ENCODE measurements around the gene ARHGAP36.
A peak's percentile ranks its signal among the peaks of the same experiment; 100 is the strongest.

The ARHGAP36 gene

GRCh38 chrX:131068945-131069719, 11.0 kb downstream of the ARHGAP36 start:
- no peak overlapping the region for H3K4me3 ChIP-seq (ENCODE audit: low read length)
- peak; percentile 50 for TF ChIP-seq CTCF (conservative IDR thresholded peaks at IDR 0.05; ENCODE audit: low read depth, low read length)
- DNase-seq (ENCODE audit: low read depth) = no peak

GRCh38 chrX:131072871-131073571, 14.9 kb downstream of the ARHGAP36 start:
- DNase-seq (ENCODE audit: low read depth) = no peak
- H3K4me3 ChIP-seq (ENCODE audit: low read length) = no peak overlapping the region
- TF ChIP-seq CTCF (conservative IDR thresholded peaks at IDR 0.05; ENCODE audit: low read depth, low read length) = no peak

GRCh38 chrX:131073607-131074006, 15.5 kb downstream of the ARHGAP36 start:
- no peak for DNase-seq (ENCODE audit: low read depth)
- TF ChIP-seq CTCF (conservative IDR thresholded peaks at IDR 0.05; ENCODE audit: low read depth, low read length) = no peak
- no peak overlapping the region for H3K4me3 ChIP-seq (ENCODE audit: low read length)

GRCh38 chrX:131081772-131082740, 23.9 kb downstream of the ARHGAP36 start:
- TF ChIP-seq CTCF (conservative IDR thresholded peaks at IDR 0.05; ENCODE audit: low read depth, low read length) = no peak
- DNase-seq (ENCODE audit: low read depth) = no peak
- H3K4me3 ChIP-seq (ENCODE audit: low read length) = no peak overlapping the region

GRCh38 chrX:131083510-131084142, 25.5 kb downstream of the ARHGAP36 start:
- H3K4me3 ChIP-seq (ENCODE audit: low read length) = no peak overlapping the region
- TF ChIP-seq CTCF (conservative IDR thresholded peaks at IDR 0.05; ENCODE audit: low read depth, low read length) = no peak
- no peak for DNase-seq (ENCODE audit: low read depth)

- DNase-seq (ENCODE audit: low read depth) = no peak
- TF ChIP-seq CTCF (conservative IDR thresholded peaks at IDR 0.05; ENCODE audit: low read depth, low read length) = no peak
- no peak overlapping the region for H3K4me3 ChIP-seq (ENCODE audit: low read length)
These were observed 26.0 kb downstream of the ARHGAP36 start for GRCh38 chrX:131084145-131084544.

Measured in retinal pigment epithelial cell (primary cell).